Fibroblast of villous mesenchyme (primary cell): ENCODE measurements around the gene MAP3K14. TPM values are rescaled to one million over a fixed set of nuclear protein-coding genes. Genes with fewer than 3 reads are reported as not detected.
"Not testable (repeated sequence)": the region's sequence is repeated elsewhere in the genome, so short reads cannot be mapped to it uniquely, and the experiment has no call there.

ENCODE experiments used
- DNase-seq: peaks from one replicate; pipeline ENCODE4 v3.0.0-alpha.2; 2010; ENCODE audit warnings: low read depth
- H3K4me3 ChIP-seq: 2 replicates; pipeline ENCODE4 v1.5.1; 2011; ENCODE audit warnings: low read depth, mild to moderate bottlenecking, low read length
- total RNA-seq: library from RNA; depleted of rRNA; stranded (reverse); fragments of >200 nt; gene quantifications from 2 replicates; pipeline ENCODE4 v1.2.3, GENCODE V29; 2012
- TF ChIP-seq, protein P1 (sequence below): IDR thresholded peaks from 2 replicates; pipeline ENCODE4 v1.5.1; 2012; ENCODE audit warnings: low read depth, mild to moderate bottlenecking, low read length; ENCODE audit not compliant: insufficient read depth

The MAP3K14 gene
- total RNA-seq, 1 donor = 1.7 TPM

DNA sequence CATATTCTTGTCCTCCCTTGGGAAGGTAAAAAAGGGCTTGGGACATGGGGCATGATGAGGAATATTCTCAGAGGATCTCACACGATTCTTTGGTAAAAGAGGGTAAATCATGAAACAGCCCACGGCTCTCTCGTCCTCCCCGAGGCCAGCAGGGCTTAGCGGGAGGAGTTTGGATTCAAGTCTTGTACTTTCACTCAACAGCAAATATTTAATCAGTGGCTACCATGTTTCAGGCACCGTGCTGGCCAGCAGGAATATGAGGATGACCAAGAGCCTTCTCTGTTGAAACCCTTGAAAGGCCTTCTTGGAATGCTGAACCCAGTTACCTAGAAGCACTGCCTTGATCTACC lies 8.8 kb downstream of the MAP3K14 start:
- TF ChIP-seq, protein P1, sequence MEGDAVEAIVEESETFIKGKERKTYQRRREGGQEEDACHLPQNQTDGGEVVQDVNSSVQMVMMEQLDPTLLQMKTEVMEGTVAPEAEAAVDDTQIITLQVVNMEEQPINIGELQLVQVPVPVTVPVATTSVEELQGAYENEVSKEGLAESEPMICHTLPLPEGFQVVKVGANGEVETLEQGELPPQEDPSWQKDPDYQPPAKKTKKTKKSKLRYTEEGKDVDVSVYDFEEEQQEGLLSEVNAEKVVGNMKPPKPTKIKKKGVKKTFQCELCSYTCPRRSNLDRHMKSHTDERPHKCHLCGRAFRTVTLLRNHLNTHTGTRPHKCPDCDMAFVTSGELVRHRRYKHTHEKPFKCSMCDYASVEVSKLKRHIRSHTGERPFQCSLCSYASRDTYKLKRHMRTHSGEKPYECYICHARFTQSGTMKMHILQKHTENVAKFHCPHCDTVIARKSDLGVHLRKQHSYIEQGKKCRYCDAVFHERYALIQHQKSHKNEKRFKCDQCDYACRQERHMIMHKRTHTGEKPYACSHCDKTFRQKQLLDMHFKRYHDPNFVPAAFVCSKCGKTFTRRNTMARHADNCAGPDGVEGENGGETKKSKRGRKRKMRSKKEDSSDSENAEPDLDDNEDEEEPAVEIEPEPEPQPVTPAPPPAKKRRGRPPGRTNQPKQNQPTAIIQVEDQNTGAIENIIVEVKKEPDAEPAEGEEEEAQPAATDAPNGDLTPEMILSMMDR = no peak
- DNase-seq = no peak
- H3K4me3 ChIP-seq = no peak overlapping the region

DNA sequence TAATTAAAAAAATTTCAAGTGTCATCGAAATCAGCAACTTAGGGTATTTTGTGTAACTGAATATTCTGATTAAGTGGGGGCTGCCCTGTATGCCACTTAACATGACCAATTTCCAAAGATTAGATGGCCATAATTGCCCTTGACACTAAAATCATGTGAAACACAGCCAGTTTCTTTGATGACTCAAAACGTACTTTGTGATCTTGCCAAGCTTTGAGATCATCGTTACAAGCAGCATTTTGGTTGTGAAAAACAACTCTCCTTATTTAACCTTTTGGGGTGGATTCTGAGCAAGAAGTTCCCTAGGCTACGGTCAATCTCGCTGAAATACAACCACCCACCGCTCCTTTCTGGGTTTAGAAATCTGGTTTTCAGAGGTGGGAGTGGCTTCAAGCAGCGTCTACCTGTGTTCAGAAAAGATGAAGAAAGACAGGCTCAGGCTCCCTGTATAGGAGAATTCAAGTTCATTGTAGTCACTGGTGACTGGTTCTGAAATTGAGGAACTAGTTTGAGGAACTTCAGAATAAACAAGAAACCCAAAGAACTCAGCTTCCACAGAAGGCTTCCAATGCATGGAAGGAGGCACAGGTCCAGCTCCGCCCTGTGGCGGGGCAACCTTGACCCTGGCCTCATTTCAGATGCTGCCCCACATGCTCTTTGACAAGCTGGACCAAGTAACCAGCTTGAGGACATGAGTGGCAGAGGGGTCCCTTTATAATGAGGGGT lies 9.4 kb downstream of the MAP3K14 start:
- H3K4me3 ChIP-seq = no peak overlapping the region

DNA sequence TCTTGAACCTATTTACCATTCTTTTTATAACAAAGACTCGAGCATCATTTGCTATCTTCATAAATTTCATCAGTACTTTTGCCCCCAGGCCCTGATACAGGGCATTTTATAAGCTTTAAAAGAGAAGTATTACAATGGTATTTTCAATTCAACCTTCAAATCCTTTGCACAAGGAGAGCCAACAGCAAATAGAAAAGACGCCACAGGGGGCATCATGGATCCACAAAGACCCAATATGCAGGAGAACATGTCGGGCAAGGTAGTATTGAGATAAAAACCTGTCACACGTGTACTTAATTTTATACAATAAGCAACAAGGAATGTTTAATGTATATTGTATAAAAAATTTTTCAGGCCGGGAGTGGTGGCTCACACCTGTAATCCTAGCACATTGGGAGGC lies 10.2 kb downstream of the MAP3K14 start:
- no peak for DNase-seq
- TF ChIP-seq, protein P1 = no peak

More for the DNA sequence above, 9.4 kb downstream of the MAP3K14 start:
- peak; percentile 92 for DNase-seq
- TF ChIP-seq, protein P1 = no peak

DNA sequence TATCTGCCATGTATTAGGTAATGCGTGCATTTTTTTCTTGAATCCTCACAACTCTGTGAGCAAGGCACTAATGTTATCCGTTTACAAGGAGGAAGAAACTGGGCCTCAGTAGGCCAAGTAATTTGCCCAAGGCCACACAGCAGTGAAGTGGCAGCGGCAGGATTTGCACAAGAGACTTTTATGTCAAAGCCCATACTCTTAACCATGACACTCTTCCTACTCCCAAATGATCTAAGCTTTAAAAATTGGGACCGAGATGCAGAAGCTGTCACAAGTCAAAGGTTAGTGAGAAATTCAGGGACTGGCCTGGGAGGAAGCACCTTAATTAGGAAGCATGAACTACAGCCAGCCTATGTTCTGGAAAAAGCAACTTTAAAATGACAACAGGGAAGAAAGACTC lies 10.7 kb downstream of the MAP3K14 start:
- no peak overlapping the region for H3K4me3 ChIP-seq
- TF ChIP-seq, protein P1 = no peak
- DNase-seq = no peak

More for the DNA sequence above, 10.2 kb downstream of the MAP3K14 start:
- no peak overlapping the region for H3K4me3 ChIP-seq

DNA sequence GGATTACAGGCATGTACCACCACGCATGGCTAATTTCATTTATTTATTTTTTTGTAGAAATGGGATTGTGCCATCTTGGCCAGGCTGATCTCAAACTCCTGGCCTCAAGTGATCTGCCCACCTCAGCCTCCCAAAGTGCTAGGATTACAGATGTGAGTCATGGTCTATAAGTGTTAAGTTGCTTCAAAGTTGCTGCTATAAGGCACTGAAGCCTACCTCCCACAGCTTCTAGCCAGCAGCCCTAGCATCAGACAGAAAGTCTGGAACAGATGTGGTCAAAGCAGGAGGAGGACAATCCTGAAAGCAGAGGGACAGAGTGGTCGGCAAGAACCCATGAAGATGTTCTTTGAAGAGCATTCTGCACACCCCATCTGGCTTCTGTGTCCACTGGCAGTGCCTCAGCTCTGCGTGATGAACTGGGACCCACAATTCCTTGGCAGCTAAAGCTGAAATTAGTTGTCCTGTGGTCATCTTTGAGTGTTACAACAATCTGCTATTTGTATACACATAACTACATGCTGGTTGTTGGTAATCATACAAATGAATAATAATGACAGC lies 11.2 kb downstream of the MAP3K14 start:
- no peak overlapping the region for H3K4me3 ChIP-seq
- TF ChIP-seq, protein P1 = no peak
- peak; percentile 73 for DNase-seq

DNA sequence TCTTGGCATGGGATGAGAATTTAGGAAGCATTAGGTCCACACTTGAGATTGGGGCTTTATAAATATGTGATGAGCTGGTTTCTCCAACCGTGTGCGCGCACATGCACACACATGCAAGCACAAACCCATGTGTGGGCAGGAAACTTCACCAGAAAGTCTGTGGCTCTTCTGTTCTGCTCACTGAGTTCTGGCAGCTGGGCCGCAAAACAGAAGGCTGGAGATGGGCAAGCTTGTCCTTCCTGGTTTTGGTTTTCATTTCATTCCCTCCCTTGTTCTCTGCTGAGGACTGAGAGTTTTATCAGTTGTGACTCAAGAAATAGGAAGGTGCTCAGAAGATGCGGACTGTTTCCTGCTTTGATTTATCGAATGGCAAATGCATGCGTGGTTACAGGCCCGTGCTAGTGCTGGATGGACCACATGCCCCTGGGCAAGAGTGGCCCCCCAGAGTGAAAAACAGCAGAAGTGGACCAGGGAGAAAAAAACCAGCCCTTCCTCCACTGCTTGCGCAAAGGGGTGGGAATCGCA lies 14.1 kb downstream of the MAP3K14 start:
- TF ChIP-seq, protein P1 = no peak
- H3K4me3 ChIP-seq = peak overlapping the region; percentile 13
- peak; percentile 95 for DNase-seq

DNA sequence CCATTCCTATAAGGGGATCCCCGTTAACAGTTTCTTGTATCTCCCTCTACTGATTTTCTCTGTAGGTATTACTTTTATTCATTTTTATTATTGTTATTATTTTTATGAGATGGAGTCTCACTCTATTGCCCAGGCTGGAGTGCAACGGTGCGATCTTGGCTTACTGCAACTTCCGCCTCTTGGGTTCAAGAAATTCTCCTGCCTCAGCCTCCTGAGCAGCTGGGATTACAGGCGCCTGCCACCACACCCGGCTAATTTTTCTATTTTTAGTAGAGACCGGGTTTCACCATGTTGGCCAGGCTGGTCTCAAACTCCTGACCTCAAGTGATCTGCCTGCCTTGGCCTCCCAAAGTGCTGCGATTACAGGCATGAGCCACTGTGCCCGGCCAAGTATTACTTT lies 14.6 kb downstream of the MAP3K14 start:
- DNase-seq = not testable (repeated sequence)
- H3K4me3 ChIP-seq = peak overlapping the region; percentile 13
